Measurements from ENCODE around the gene GALR3.

GALR3 gene

GRCh38 chr22:37827056-37827455, 3.9 kb downstream of the GALR3 start:
- H3K36me3 ChIP-seq (ENCODE audit: control insufficient read depth, insufficient read depth, low read length), result peaks cover 8% of the 10 kb centered on the region
- DNase-seq (ENCODE audit: extremely low read depth, insufficient read length), result no peak
- H3K4me3 ChIP-seq (replicated peaks; ENCODE audit: low read depth, low read length), result no peak overlapping the region
- no peak for TF ChIP-seq CTCF (IDR thresholded peaks at IDR 0.05; ENCODE audit: insufficient read depth, low read length, poor library complexity, severe bottlenecking)
- peaks cover 2% of the 10 kb centered on the region; the same call in 1 of the 2 replicates for H3K27me3 ChIP-seq (replicated peaks; ENCODE audit: control insufficient read depth, insufficient read depth, low read length)

GRCh38 chr22:37830093-37830842, 7.1 kb downstream of the GALR3 start:
- H3K4me3 ChIP-seq (replicated peaks; ENCODE audit: low read depth, low read length), result no peak overlapping the region
- TF ChIP-seq CTCF (IDR thresholded peaks at IDR 0.05; ENCODE audit: insufficient read depth, low read length, poor library complexity, severe bottlenecking), result no peak
- peaks cover 23% of the 10 kb centered on the region for H3K36me3 ChIP-seq (ENCODE audit: control insufficient read depth, insufficient read depth, low read length)
- no peaks in the 10 kb centered on the region for H3K27me3 ChIP-seq (replicated peaks; ENCODE audit: control insufficient read depth, insufficient read depth, low read length)
- DNase-seq (ENCODE audit: extremely low read depth, insufficient read length), result no peak

GRCh38 chr22:37831472-37831871, 8.3 kb downstream of the GALR3 start:
- DNase-seq (ENCODE audit: extremely low read depth, insufficient read length), result no peak
- Histone ChIP-seq H3K4me3 (replicated peaks; ENCODE audit: low read depth, low read length) (no peak overlapping the region), H3K27me3 (replicated peaks; ENCODE audit: control insufficient read depth, insufficient read depth, low read length) (no peaks in the 10 kb centered on the region), H3K36me3 (ENCODE audit: control insufficient read depth, insufficient read depth, low read length) (peaks cover 23% of the 10 kb centered on the region)
- TF ChIP-seq CTCF (IDR thresholded peaks at IDR 0.05; ENCODE audit: insufficient read depth, low read length, poor library complexity, severe bottlenecking), result no peak

GRCh38 chr22:37832022-37832857, 9.1 kb downstream of the GALR3 start:
- no peak for DNase-seq (ENCODE audit: extremely low read depth, insufficient read length)
- Histone ChIP-seq H3K4me3 (replicated peaks; ENCODE audit: low read depth, low read length) (no peak overlapping the region), H3K36me3 (ENCODE audit: control insufficient read depth, insufficient read depth, low read length) (peaks cover 23% of the 10 kb centered on the region), H3K27me3 (replicated peaks; ENCODE audit: control insufficient read depth, insufficient read depth, low read length) (no peaks in the 10 kb centered on the region)
- TF ChIP-seq CTCF (IDR thresholded peaks at IDR 0.05; ENCODE audit: insufficient read depth, low read length, poor library complexity, severe bottlenecking), result no peak

- Histone ChIP-seq H3K36me3 (ENCODE audit: control insufficient read depth, insufficient read depth, low read length) (peaks cover 9% of the 10 kb centered on the region), H3K27me3 (replicated peaks; ENCODE audit: control insufficient read depth, insufficient read depth, low read length) (no peaks in the 10 kb centered on the region), H3K4me3 (replicated peaks; ENCODE audit: low read depth, low read length) (no peak overlapping the region)
- DNase-seq (ENCODE audit: extremely low read depth, insufficient read length), result no peak
- TF ChIP-seq CTCF (IDR thresholded peaks at IDR 0.05; ENCODE audit: insufficient read depth, low read length, poor library complexity, severe bottlenecking), result no peak
Measured at GRCh38 chr22:37842015-37842793, 19.0 kb downstream of the GALR3 start.

All from GM06990 (cell line).